MM.1S (cell line): ENCODE data around the gene POFUT1.

Experiments used
- DNase-seq: peaks from one replicate; pipeline ENCODE4 v3.0.0-alpha.2; 2015
- H2AFZ ChIP-seq: fragments of 300-600 bp; sonication (generic); 2 replicates; pipeline ENCODE4 v1.6.0; 2016; ENCODE audit warnings: antibody characterized with exemption, low read length
- H3F3A ChIP-seq: fragments of 300-600 bp; sonication (generic); 2 replicates; pipeline ENCODE4 v1.6.1; 2016; ENCODE audit warnings: mild to moderate bottlenecking, antibody characterized with exemption, low read length, moderate library complexity, mixed read lengths; ENCODE audit not compliant: insufficient read depth
- H3K27ac ChIP-seq: fragments of 300-600 bp; sonication (generic); 2 replicates; pipeline ENCODE4 v1.5.1; 2016; ENCODE audit warnings: mild to moderate bottlenecking, low read length
- H3K27me3 ChIP-seq: fragments of 300-600 bp; sonication (generic); replicated peaks from 2 replicates; pipeline ENCODE4 v1.6.0; 2016; ENCODE audit warnings: low read length; ENCODE audit not compliant: insufficient read depth
- H3K36me3 ChIP-seq: fragments of 300-600 bp; sonication (generic); replicated peaks from 2 replicates; pipeline ENCODE4 v1.6.1; 2016; ENCODE audit warnings: mild to moderate bottlenecking, low read length, mixed read lengths; ENCODE audit not compliant: insufficient read depth
- H3K4me1 ChIP-seq: fragments of 300-600 bp; sonication (generic); 2 replicates; pipeline ENCODE4 v1.6.1; 2016; ENCODE audit warnings: low read length, mixed read lengths
- H3K4me2 ChIP-seq: fragments of 300-600 bp; sonication (generic); 2 replicates; pipeline ENCODE4 v1.6.0; 2016; ENCODE audit warnings: low read depth, low read length
- H3K4me3 ChIP-seq: fragments of 300-600 bp; sonication (generic); 2 replicates; pipeline ENCODE4 v1.5.1; 2016; ENCODE audit warnings: low read length, mixed read lengths
- H3K79me2 ChIP-seq: fragments of 300-600 bp; sonication (generic); 2 replicates; pipeline ENCODE4 v1.6.1; 2016; ENCODE audit warnings: mixed run types, low read length, mixed read lengths
- H3K9ac ChIP-seq: fragments of 300-600 bp; sonication (generic); 2 replicates; pipeline ENCODE4 v1.6.1; 2016; ENCODE audit warnings: low read length, mixed read lengths
- H3K9me2 ChIP-seq: fragments of 300-600 bp; sonication (generic); replicated peaks from 2 replicates; pipeline ENCODE4 v1.6.1; 2016; ENCODE audit warnings: mild to moderate bottlenecking, low read length, mixed read lengths; ENCODE audit not compliant: insufficient read depth
- H3K9me3 ChIP-seq: fragments of 300-600 bp; sonication (generic); replicated peaks from 2 replicates; pipeline ENCODE4 v1.6.1; 2016; ENCODE audit warnings: mild to moderate bottlenecking, low read length, mixed read lengths; ENCODE audit not compliant: insufficient read depth
- H4K20me1 ChIP-seq: fragments of 300-600 bp; sonication (generic); 2 replicates; pipeline ENCODE4 v1.6.1; 2016; ENCODE audit warnings: mild to moderate bottlenecking, low read length, moderate library complexity, mixed read lengths; ENCODE audit not compliant: insufficient read depth
- EZH2 ChIP-seq: fragments of 300-600 bp; sonication (generic); optimal IDR thresholded peaks from 2 replicates; pipeline ENCODE3; 2017; ENCODE audit warnings: low read depth, mild to moderate bottlenecking, antibody characterized with exemption, low read length, mixed read lengths
- EZH2phosphoT487 ChIP-seq: fragments of 300-600 bp; sonication (generic); IDR thresholded peaks from 2 replicates; pipeline ENCODE4 v1.6.1; 2018; ENCODE audit warnings: antibody characterized with exemption, low read length
- TF ChIP-seq, protein P1 (sequence below): fragments of 300-600 bp; sonication (generic); IDR thresholded peaks from 2 replicates; pipeline ENCODE4 v1.5.1; 2016; ENCODE audit warnings: antibody characterized with exemption, low read length, mixed read lengths

The POFUT1 gene

DNA sequence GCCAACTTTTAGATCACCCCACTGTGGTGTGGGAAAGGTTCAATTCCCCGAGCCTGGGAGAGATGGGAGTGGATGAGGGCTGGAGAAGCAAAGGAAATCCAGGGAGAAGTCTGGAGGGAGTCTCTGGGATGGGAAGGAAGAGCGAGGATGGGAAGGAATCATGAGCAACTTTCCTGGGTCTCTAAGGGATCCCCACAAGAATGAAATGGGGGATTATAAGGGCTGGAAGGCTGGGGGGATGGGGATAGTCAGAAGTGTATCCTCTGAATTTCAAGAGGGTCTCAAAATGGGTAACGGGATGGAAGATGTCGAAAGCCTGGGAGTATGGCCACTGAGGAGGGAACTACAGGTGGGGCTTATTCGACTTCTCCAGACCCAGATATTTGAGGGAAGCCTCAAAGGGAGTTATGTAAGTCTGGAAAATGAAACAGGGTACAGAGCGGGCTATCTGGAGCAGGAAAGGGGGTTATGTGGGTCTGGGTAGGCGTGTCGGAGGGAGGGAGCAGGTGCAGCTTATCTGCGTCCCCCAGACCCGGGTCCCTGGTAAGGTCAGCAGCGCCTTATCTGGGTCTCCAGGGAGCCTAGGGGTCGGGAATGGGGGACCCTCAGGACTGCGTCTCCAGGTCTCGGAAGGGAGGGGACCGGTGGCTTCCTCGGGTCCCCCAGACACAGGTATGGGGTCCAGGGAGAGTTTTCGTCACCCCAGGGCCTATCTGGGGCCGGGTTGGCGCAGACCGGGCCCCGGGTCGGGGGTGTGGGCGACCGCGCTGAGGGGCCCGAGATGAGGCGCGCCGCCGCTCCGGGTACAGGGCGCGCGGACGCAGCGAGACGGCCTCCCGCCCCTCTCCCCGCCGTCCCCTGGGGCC lies 687 bp upstream of the POFUT1 start:
- Histone ChIP-seq H3K9me2 (no peaks in the 10 kb centered on the region), H3K27ac (peak overlapping the region; percentile 29; the same call in 1 of the 2 replicates), H3K4me2 (peak overlapping the region; percentile 99), H3K4me3 (peak overlapping the region; percentile 97), H3K4me1 (peaks cover 22% of the 10 kb centered on the region), H3F3A (peaks cover 10% of the 10 kb centered on the region; the same call in 1 of the 2 replicates), H3K9ac (peak overlapping the region; percentile 94), H2AFZ (peak overlapping the region; percentile 52), H4K20me1 (peaks cover 8% of the 10 kb centered on the region; the same call in 1 of the 2 replicates), H3K27me3 (no peaks in the 10 kb centered on the region), H3K36me3 (no peaks in the 10 kb centered on the region; the same call in 1 of the 2 replicates), H3K9me3 (no peaks in the 10 kb centered on the region), H3K79me2 (peaks cover 80% of the 10 kb centered on the region)
- TF ChIP-seq EZH2phosphoT487: no peak
- TF ChIP-seq, protein P1, sequence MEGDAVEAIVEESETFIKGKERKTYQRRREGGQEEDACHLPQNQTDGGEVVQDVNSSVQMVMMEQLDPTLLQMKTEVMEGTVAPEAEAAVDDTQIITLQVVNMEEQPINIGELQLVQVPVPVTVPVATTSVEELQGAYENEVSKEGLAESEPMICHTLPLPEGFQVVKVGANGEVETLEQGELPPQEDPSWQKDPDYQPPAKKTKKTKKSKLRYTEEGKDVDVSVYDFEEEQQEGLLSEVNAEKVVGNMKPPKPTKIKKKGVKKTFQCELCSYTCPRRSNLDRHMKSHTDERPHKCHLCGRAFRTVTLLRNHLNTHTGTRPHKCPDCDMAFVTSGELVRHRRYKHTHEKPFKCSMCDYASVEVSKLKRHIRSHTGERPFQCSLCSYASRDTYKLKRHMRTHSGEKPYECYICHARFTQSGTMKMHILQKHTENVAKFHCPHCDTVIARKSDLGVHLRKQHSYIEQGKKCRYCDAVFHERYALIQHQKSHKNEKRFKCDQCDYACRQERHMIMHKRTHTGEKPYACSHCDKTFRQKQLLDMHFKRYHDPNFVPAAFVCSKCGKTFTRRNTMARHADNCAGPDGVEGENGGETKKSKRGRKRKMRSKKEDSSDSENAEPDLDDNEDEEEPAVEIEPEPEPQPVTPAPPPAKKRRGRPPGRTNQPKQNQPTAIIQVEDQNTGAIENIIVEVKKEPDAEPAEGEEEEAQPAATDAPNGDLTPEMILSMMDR: no peak
- no peak for TF ChIP-seq EZH2
- DNase-seq: no peak

DNA sequence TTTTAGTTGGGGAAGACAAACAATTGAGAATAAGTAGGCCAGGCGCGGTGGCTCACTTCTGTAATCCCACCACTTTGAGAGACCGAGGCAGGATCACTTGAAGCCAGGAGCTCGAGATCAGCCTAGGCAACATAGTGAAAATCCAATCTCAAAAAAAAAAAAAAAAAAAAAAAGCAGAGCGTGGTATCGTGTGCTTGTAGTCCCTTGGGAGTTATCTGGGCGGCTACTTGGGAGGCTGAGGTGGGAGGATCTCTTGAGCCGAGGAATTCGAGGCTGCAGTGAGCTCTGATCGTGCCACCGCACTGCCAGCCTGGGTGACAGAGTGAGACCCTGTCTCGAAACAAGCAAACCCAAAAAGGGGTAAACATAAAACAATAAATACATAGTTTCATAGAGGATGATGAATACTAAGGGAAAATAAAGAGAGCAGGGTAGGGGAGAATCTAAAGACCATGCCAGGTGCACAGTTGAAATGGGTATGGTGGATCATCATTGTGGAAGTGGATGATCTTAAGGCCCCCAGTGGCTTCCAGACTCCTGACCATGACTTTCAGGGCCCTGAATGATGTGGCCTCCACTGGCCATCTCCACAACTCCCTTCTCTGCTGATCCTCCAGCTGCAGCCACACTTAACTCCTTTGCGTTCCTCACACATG lies 947 bp downstream of the POFUT1 start:
- peaks cover 10% of the 10 kb centered on the region; the same call in 1 of the 2 replicates for H3F3A ChIP-seq
- no peak overlapping the region for H3K27ac ChIP-seq
- H3K4me3 ChIP-seq: peak overlapping the region; percentile 100
- DNase-seq: no peak
- peak overlapping the region; percentile 99 for H2AFZ ChIP-seq
- peak overlapping the region; percentile 97 for H3K9ac ChIP-seq
- no peak for TF ChIP-seq EZH2
- no peak for TF ChIP-seq EZH2phosphoT487
- TF ChIP-seq, protein P1: no peak
- peak overlapping the region; percentile 72 for H3K4me2 ChIP-seq
- no peaks in the 10 kb centered on the region for H3K27me3 ChIP-seq
- H4K20me1 ChIP-seq: 0 out of 2 replicates have a peak, but pooled peaks cover 8% of the 10 kb centered on the region
- peaks cover 22% of the 10 kb centered on the region for H3K4me1 ChIP-seq
- H3K9me2 ChIP-seq: no peaks in the 10 kb centered on the region
- H3K9me3 ChIP-seq: no peaks in the 10 kb centered on the region
- H3K79me2 ChIP-seq: peaks cover 63% of the 10 kb centered on the region
- H3K36me3 ChIP-seq: no peaks in the 10 kb centered on the region; the same call in 1 of the 2 replicates

DNA sequence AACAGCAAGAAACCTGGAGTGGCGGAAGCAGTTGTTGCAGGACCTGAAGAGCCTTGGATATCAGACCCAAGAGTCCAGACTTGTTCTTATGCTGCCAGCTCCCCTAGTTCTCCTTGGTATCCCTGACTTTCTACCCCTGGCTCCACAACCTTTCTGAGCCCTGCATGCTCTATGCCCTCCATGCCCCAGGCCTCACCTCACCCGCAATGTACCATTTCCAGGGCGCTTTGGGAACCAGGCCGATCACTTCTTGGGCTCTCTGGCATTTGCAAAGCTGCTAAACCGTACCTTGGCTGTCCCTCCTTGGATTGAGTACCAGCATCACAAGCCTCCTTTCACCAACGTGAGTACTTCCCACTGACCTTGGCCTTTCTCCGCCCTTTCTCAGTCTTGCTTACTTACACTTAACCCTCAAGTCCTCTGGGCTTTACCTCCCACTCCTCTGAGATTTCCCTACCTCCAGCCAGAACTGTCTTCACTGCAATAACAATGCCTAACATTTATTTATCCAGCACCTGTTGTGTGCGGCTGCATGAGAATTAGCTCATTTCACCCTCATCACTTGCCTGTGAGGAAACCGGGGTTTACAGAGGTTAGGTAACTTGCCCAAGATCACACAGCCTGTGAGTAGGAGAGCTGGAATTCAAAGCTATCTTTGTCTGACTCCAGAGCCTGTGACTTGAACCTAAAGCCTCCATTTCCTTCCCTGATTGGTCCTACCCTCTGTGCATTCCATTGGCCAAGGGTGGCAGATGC lies 2.3 kb downstream of the POFUT1 start:
- H2AFZ ChIP-seq: no peak overlapping the region
- no peak overlapping the region for H3K4me3 ChIP-seq
- DNase-seq: no peak
- peaks cover 16% of the 10 kb centered on the region for H3K4me1 ChIP-seq
- H3K79me2 ChIP-seq: peaks cover 49% of the 10 kb centered on the region
- H3K9ac ChIP-seq: no peak overlapping the region
- H3K36me3 ChIP-seq: no peaks in the 10 kb centered on the region; the same call in 1 of the 2 replicates
- no peak overlapping the region for H3K27ac ChIP-seq
- H3K4me2 ChIP-seq: no peak overlapping the region
- no peaks in the 10 kb centered on the region for H3K27me3 ChIP-seq
- peaks cover 10% of the 10 kb centered on the region; the same call in 1 of the 2 replicates for H3F3A ChIP-seq
- TF ChIP-seq, protein P1: no peak
- no peak for TF ChIP-seq EZH2phosphoT487
- H4K20me1 ChIP-seq: no peaks in the 10 kb centered on the region
- H3K9me3 ChIP-seq: no peaks in the 10 kb centered on the region
- no peaks in the 10 kb centered on the region for H3K9me2 ChIP-seq
